SK-N-SH treated with all-trans-retinoic acid at 6 μM for 48 hours (cell line): ENCODE data around the gene ZNF716.

Source experiments
- ATAC-seq: fragments of 200-7000 bp; cut with Tn5 transposase; 3 replicates; pipeline ENCODE4 v1.9.1; 2020; ENCODE audit warnings: mild to moderate bottlenecking, moderate library complexity
- ARNTL ChIP-seq: fragments of 450-650 bp; formaldehyde crosslinking; IDR thresholded peaks from 2 replicates; pipeline ENCODE4 v1.5.0; 2020; ENCODE audit warnings: low read depth, mild to moderate bottlenecking, moderate library complexity, borderline replicate concordance
- BACH2 ChIP-seq: fragments of 250-450 bp; sonication (Bioruptor Pico); IDR thresholded peaks from 2 replicates; pipeline ENCODE4 v1.9.0; 2021; ENCODE audit warnings: mild to moderate bottlenecking, borderline replicate concordance
- CREB5 ChIP-seq: fragments of 250-450 bp; sonication (Bioruptor Pico); IDR thresholded peaks from 2 replicates; pipeline ENCODE4 v1.5.1; 2020; ENCODE audit warnings: low read depth, mild to moderate bottlenecking, moderate library complexity
- CSDC2 ChIP-seq: fragments of 250-450 bp; sonication (Bioruptor Pico); IDR thresholded peaks from 2 replicates; pipeline ENCODE4 v1.5.0; 2020; ENCODE audit warnings: mild to moderate bottlenecking, moderate library complexity
- ISL1 ChIP-seq: fragments of 250-450 bp; sonication (Bioruptor Pico); IDR thresholded peaks from 2 replicates; pipeline ENCODE4 v2.1.2; 2022; ENCODE audit warnings: mild to moderate bottlenecking, moderate library complexity
- OSR1 ChIP-seq: fragments of 250-450 bp; sonication (Bioruptor Pico); IDR thresholded peaks from 2 replicates; pipeline ENCODE4 v1.8.0; 2022; ENCODE audit warnings: moderate library complexity, mild to moderate bottlenecking, inconsistent platforms
- PATZ1 ChIP-seq: fragments of 250-450 bp; sonication (Bioruptor Pico); IDR thresholded peaks from 2 replicates; pipeline ENCODE4 v1.8.0; 2020; ENCODE audit warnings: mild to moderate bottlenecking, moderate library complexity, borderline replicate concordance
- POU6F1 ChIP-seq: fragments of 250-450 bp; sonication (Bioruptor Pico); IDR thresholded peaks from 2 replicates; pipeline ENCODE4 v1.8.0; 2021; ENCODE audit warnings: low read depth, mild to moderate bottlenecking, moderate library complexity, borderline replicate concordance
- PPARA ChIP-seq: fragments of 250-450 bp; sonication (Bioruptor Pico); IDR thresholded peaks from 2 replicates; pipeline ENCODE4 v1.5.0; 2020; ENCODE audit warnings: mild to moderate bottlenecking, borderline replicate concordance
- SNAI2 ChIP-seq: fragments of 250-450 bp; sonication (Bioruptor Pico); IDR thresholded peaks from 2 replicates; pipeline ENCODE4 v1.5.0; 2020; ENCODE audit warnings: mild to moderate bottlenecking, moderate library complexity
- TCF4 ChIP-seq: fragments of 250-450 bp; sonication (Bioruptor Pico); IDR thresholded peaks from 2 replicates; pipeline ENCODE4 v1.8.0; 2021; ENCODE audit warnings: mild to moderate bottlenecking, moderate library complexity, borderline replicate concordance
- TSHZ2 ChIP-seq: fragments of 250-450 bp; sonication (Bioruptor Pico); IDR thresholded peaks from 2 replicates; pipeline ENCODE4 v1.5.0; 2020; ENCODE audit warnings: mild to moderate bottlenecking, moderate library complexity
- ZC3H10 ChIP-seq: fragments of 250-450 bp; sonication (Bioruptor Pico); IDR thresholded peaks from 2 replicates; pipeline ENCODE4 v1.5.1; 2021; ENCODE audit warnings: mild to moderate bottlenecking, moderate library complexity
- ZFP3 ChIP-seq: fragments of 250-450 bp; sonication (Bioruptor Pico); IDR thresholded peaks from 2 replicates; pipeline ENCODE4 v1.5.0; 2020; ENCODE audit warnings: mild to moderate bottlenecking, moderate library complexity
- ZFP30 ChIP-seq: fragments of 450-650 bp; formaldehyde crosslinking; IDR thresholded peaks from 2 replicates; pipeline ENCODE4 v1.5.0; 2022; ENCODE audit warnings: mild to moderate bottlenecking, moderate library complexity
- ZNF565 ChIP-seq: fragments of 450-650 bp; formaldehyde crosslinking; conservative IDR thresholded peaks from 2 replicates; pipeline ENCODE4 v1.5.0; 2020; ENCODE audit warnings: low read depth, mild to moderate bottlenecking, moderate library complexity
- ZNF70 ChIP-seq: fragments of 450-650 bp; formaldehyde crosslinking; IDR thresholded peaks from 2 replicates; pipeline ENCODE4 v1.5.0; 2020; ENCODE audit warnings: mild to moderate bottlenecking, moderate library complexity
- ZNF8 ChIP-seq: fragments of 450-650 bp; formaldehyde crosslinking; IDR thresholded peaks from 2 replicates; pipeline ENCODE4 v1.5.0; 2020; ENCODE audit warnings: mild to moderate bottlenecking, moderate library complexity

ZNF716 gene

GRCh38 chr7:57425969-57426628 lies 23.9 kb upstream of the ZNF716 start:
- no peak for ATAC-seq
- TF ChIP-seq ZFP3 (CRISPR knock-in tag), result no peak
- TF ChIP-seq ZFP30 (CRISPR knock-in tag), result no peak

- ATAC-seq, result no peak
These were observed 23.4 kb upstream of the ZNF716 start for GRCh38 chr7:57426629-57427003.

GRCh38 chr7:57427146-57427545 lies 22.8 kb upstream of the ZNF716 start:
- ATAC-seq, result no peak
- TF ChIP-seq ZC3H10 (no peak), PATZ1 (CRISPR knock-in tag) (no peak), ZNF565 (CRISPR knock-in tag) (no peak), CSDC2 (CRISPR knock-in tag) (no peak), ZNF8 (CRISPR knock-in tag) (no peak), BACH2 (CRISPR knock-in tag) (no peak)

More at GRCh38 chr7:57426629-57427003, 23.4 kb upstream of the ZNF716 start:
- TF ChIP-seq CREB5 (no peak), SNAI2 (CRISPR knock-in tag) (no peak), TCF4 (CRISPR knock-in tag) (no peak), ZNF565 (CRISPR knock-in tag) (no peak), POU6F1 (CRISPR knock-in tag) (no peak), PPARA (CRISPR knock-in tag) (no peak), ZNF8 (CRISPR knock-in tag) (no peak), ARNTL (CRISPR knock-in tag) (no peak), TSHZ2 (CRISPR knock-in tag) (no peak), ISL1 (CRISPR knock-in tag) (no peak), BACH2 (CRISPR knock-in tag) (no peak), ZNF70 (CRISPR knock-in tag) (no peak)

- no peak for ATAC-seq
- TF ChIP-seq OSR1 (CRISPR knock-in tag), result no peak
- no peak for TF ChIP-seq BACH2 (CRISPR knock-in tag)
- no peak for TF ChIP-seq ZNF70 (CRISPR knock-in tag)
- no peak for TF ChIP-seq PATZ1 (CRISPR knock-in tag)
- no peak for TF ChIP-seq TSHZ2 (CRISPR knock-in tag)
These were observed 22.4 kb upstream of the ZNF716 start for GRCh38 chr7:57427594-57427993.
